ENCODE results near the gene ATP11B. TPM values are rescaled to one million over a fixed set of nuclear protein-coding genes. Genes with fewer than 3 reads are reported as not detected.

ATP11B gene
- total and polyA plus RNA-seq, 10 of the 15 experiments (the other 5 are each of a cell fraction or from before 2014, with no cell fraction given): 10.3 to 66.9 (median 36.7) TPM

DNA sequence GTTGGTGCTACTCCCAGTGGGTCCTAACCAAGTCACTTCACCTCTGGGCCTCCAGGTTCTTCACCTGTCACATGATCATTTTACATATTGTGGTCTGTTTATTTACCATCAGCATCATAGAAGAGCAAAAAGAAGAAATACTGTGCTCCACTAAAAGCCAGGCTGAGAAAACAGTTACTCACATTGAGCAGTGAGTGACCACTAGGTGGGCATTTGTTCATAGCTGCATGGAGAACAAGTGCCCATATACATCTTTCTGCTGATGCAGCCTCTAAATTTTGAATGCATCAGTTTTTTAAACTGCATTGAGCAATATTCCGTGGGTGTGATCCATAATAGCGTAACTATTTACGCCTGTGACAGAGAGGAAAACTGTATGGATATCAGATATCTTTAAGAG lies 110.9 kb downstream of the ATP11B start:
- in situ Hi-C loops (cut with MboI) (no loop called here), intact Hi-C loops (cut with micrococcal nuclease; ENCODE audit: unreplicated experiment) (no loop called here)
- ATAC-seq (peak; percentile 23; the same call in 1 of the 3 replicates), FAIRE-seq (no peak), DNase-seq (ENCODE audit: low read depth, low spot score) (no peak)
- H3K27ac ChIP-seq (ENCODE audit: control insufficient read depth, insufficient read depth): no peak overlapping the region
- no peak overlapping the region for H3K9ac ChIP-seq (ENCODE audit: control insufficient read depth, insufficient read depth, low read length)
- CTCF ChIA-PET: interaction anchor here (0.9 to 3.0 kb wide), 8 partner anchors 10 to 280 kb away, joined by 3 to 17 read pairs (median 4); partner anchors contain the start of gene DCUN1D1
- WGBS (ENCODE audit: insufficient coverage, insufficient replicate concordance, low lambda C conversion rate, missing lambda C conversion rate): 100% methylated on average over 3 of the region's 3 CpGs
- H3K79me2 ChIP-seq (ENCODE audit: control insufficient read depth, insufficient read depth, low read length): no peaks in the 10 kb centered on the region
- no peak overlapping the region for H3K4me3 ChIP-seq
- H3K36me3 ChIP-seq (ENCODE audit: control insufficient read depth in 2 of 2, insufficient read depth in 2 of 2, low read length in 1 of 2): peaks cover 5 to 9% of the 10 kb centered on the region in 2 experiments; a peak in 3 of 4 replicates
- RAD21 ChIA-PET (ENCODE audit: unreplicated experiment): interaction anchor here (0.6 to 1.8 kb wide), 2 partner anchors 164 to 190 kb away, joined by 4 to 5 read pairs; no protein-coding TSS in a partner anchor
- no peaks in the 10 kb centered on the region for H3K4me1 ChIP-seq (ENCODE audit: control insufficient read depth, insufficient read depth, low read length)
- no TSS peak for BruUV-seq (replicated peaks)
- POLR2A ChIA-PET: no interaction called here
- no peaks in the 10 kb centered on the region for H3K27me3 ChIP-seq (replicated peaks in 1 of 2; ENCODE audit: control insufficient read depth in 2 of 2, insufficient read depth in 2 of 2, low read length in 1 of 2)
- no peak overlapping the region for H3K4me2 ChIP-seq (ENCODE audit: control insufficient read depth, insufficient read depth)
- no peak overlapping the region for H2AFZ ChIP-seq (ENCODE audit: control insufficient read depth, low read depth, low read length)
- no peaks in the 10 kb centered on the region for H3K9me3 ChIP-seq (replicated peaks; ENCODE audit: control insufficient read depth, insufficient read depth, low read length)
- H4K20me1 ChIP-seq (ENCODE audit: control insufficient read depth, insufficient read depth): no peaks in the 10 kb centered on the region
- SMC1A ChIA-PET (ENCODE audit: uncharacterized antibody, unreplicated experiment): interaction anchor here (0.9 to 3.3 kb wide), 10 partner anchors 9 to 219 kb away, joined by 3 to 14 read pairs (median 4); partner anchors contain the start of gene MCCC1
- TF ChIP-seq, protein P1, sequence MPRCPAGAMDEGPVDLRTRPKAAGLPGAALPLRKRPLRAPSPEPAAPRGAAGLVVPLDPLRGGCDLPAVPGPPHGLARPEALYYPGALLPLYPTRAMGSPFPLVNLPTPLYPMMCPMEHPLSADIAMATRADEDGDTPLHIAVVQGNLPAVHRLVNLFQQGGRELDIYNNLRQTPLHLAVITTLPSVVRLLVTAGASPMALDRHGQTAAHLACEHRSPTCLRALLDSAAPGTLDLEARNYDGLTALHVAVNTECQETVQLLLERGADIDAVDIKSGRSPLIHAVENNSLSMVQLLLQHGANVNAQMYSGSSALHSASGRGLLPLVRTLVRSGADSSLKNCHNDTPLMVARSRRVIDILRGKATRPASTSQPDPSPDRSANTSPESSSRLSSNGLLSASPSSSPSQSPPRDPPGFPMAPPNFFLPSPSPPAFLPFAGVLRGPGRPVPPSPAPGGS (IDR thresholded peaks at IDR 0.05; ENCODE audit: borderline replicate concordance, insufficient read depth, low read depth, low read length, poor library complexity, severe bottlenecking): no peak
- TF ChIP-seq, protein P2, sequence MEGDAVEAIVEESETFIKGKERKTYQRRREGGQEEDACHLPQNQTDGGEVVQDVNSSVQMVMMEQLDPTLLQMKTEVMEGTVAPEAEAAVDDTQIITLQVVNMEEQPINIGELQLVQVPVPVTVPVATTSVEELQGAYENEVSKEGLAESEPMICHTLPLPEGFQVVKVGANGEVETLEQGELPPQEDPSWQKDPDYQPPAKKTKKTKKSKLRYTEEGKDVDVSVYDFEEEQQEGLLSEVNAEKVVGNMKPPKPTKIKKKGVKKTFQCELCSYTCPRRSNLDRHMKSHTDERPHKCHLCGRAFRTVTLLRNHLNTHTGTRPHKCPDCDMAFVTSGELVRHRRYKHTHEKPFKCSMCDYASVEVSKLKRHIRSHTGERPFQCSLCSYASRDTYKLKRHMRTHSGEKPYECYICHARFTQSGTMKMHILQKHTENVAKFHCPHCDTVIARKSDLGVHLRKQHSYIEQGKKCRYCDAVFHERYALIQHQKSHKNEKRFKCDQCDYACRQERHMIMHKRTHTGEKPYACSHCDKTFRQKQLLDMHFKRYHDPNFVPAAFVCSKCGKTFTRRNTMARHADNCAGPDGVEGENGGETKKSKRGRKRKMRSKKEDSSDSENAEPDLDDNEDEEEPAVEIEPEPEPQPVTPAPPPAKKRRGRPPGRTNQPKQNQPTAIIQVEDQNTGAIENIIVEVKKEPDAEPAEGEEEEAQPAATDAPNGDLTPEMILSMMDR (IDR thresholded peaks at IDR 0.05 in 2 of 3, conservative IDR thresholded peaks at IDR 0.05 in 1 of 3; ENCODE audit: control insufficient read depth in 2 of 3, extremely low read depth in 1 of 3, insufficient read depth in 1 of 3, low read depth in 3 of 3, low read length in 3 of 3): peak in 1 of 3 experiments; percentile 11; a peak in 1 of 6 replicates
